Activated CD4-positive, CD25-positive, alpha-beta regulatory T cell (primary cell): ENCODE data around the gene NFYA.

ENCODE experiments used
- DNase-seq, 4 experiments: peaks; one replicate each; lab custom pipeline; 2025; lab: John Stamatoyannopoulos, UW

The NFYA gene

GRCh38 chr6:41073203-41073967 is 611 bp downstream of the NFYA start:
- DNase-seq, result peak; percentile 59 to 67 (median 61)

GRCh38 chr6:41073968-41074691 is 1.4 kb downstream of the NFYA start:
- no peak for DNase-seq

- no peak for DNase-seq
Measured at GRCh38 chr6:41074692-41075436, 2.1 kb downstream of the NFYA start.

GRCh38 chr6:41075651-41076626 is 3.2 kb downstream of the NFYA start:
- DNase-seq, result no peak

- DNase-seq, result no peak
Measured at GRCh38 chr6:41077536-41077935, 4.8 kb downstream of the NFYA start.

GRCh38 chr6:41078101-41078500 is 5.3 kb downstream of the NFYA start:
- no peak for DNase-seq

- no peak for DNase-seq
Measured at GRCh38 chr6:41079080-41079479, 6.3 kb downstream of the NFYA start.

GRCh38 chr6:41080621-41081020 is 7.8 kb downstream of the NFYA start:
- DNase-seq, result no peak

GRCh38 chr6:41083072-41083471 is 10.3 kb downstream of the NFYA start:
- DNase-seq, result no peak

- no peak for DNase-seq
Measured at GRCh38 chr6:41085182-41085581, 12.4 kb downstream of the NFYA start.

- DNase-seq, result no peak
Measured at GRCh38 chr6:41088451-41088850, 15.7 kb downstream of the NFYA start.

- DNase-seq, result no peak
Measured at GRCh38 chr6:41090841-41091761, 18.3 kb downstream of the NFYA start.

GRCh38 chr6:41092421-41093140 is 19.8 kb downstream of the NFYA start:
- no peak for DNase-seq

GRCh38 chr6:41093729-41094128 is 21.0 kb downstream of the NFYA start:
- DNase-seq, result no peak

- DNase-seq, result no peak
Measured at GRCh38 chr6:41097467-41098090, 24.8 kb downstream of the NFYA start.

- no peak for DNase-seq
Measured at GRCh38 chr6:41098366-41098765, 25.6 kb downstream of the NFYA start.

- no peak for DNase-seq
Measured at GRCh38 chr6:41100871-41101287, 28.1 kb downstream of the NFYA start.

GRCh38 chr6:41103847-41104246 is 31.1 kb downstream of the NFYA start:
- DNase-seq, result no peak

- no peak for DNase-seq
Measured at GRCh38 chr6:41111017-41111416, 38.2 kb downstream of the NFYA start.
